ENCODE data around the gene KIAA1217. TPM values are rescaled to one million over a fixed set of nuclear protein-coding genes. Genes with fewer than 3 reads are reported as not detected.

Gene KIAA1217
- polyA plus RNA-seq, 1 of the 3 experiments (the other 2 are of a cell fraction): 7.2 TPM

DNA sequence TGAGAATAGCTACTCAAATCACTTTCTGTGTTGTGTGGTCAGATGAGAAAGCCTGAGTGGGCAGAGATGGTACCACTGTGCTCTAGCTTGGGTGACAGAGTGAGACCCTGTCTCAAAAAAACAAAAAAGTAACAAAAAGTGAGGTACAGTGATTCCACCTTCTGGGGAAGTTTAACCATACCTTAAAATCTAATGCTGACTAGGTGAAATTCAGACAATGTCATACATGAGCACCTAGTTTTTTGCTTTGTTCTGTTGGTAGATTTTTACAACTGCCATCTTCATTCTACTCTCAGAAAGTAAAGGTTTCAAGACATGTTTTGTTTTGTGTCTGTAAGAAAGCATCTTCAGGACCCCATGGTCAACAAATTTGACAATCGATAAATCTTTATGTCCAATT lies 370.5 kb downstream of the KIAA1217 start:
- Histone ChIP-seq H3K27me3 (ENCODE audit: insufficient read depth) (no peaks in the 10 kb centered on the region), H3K27ac (ENCODE audit: low read depth in 2 of 2, low read length in 1 of 2) (no peak overlapping the region), H4K20me1 (ENCODE audit: insufficient read depth) (no peaks in the 10 kb centered on the region), H3F3A (replicated peaks; ENCODE audit: insufficient read depth) (peaks cover 6% of the 10 kb centered on the region), H3K36me3 (replicated peaks in 1 of 2; ENCODE audit: control insufficient read depth in 1 of 2, insufficient read depth in 2 of 2, low read length in 1 of 2) (peaks cover 6 to 24% of the 10 kb centered on the region in 2 experiments), H3K4me3 (ENCODE audit: low read depth in 2 of 2, low read length in 1 of 2) (no peak overlapping the region), H2AFZ (ENCODE audit: low read depth) (no peak overlapping the region), H3K79me2 (ENCODE audit: insufficient read depth) (no peaks in the 10 kb centered on the region), H3K9me3 (no peaks in the 10 kb centered on the region), H3K4me1 (ENCODE audit: control insufficient read depth in 1 of 2, insufficient read depth in 2 of 2, low read depth in 1 of 2, low read length in 1 of 2) (no peaks in the 10 kb centered on the region; a peak in 1 of 4 replicates), H3K9ac (no peak overlapping the region), H3K4me2 (no peak overlapping the region), H3K9me2 (no peaks in the 10 kb centered on the region)
- no peak for DNase-seq
- ChIA-PET CTCF (interaction anchor here (1.0 to 1.4 kb wide), 3 partner anchors 22 to 63 kb away, joined by 3 to 4 read pairs (median 3); no protein-coding TSS in a partner anchor), POLR2A (no interaction called here)
- WGBS (ENCODE audit: low lambda C conversion rate): 98% methylated on average over 1 of the region's 1 CpG
- TF ChIP-seq, protein P1, sequence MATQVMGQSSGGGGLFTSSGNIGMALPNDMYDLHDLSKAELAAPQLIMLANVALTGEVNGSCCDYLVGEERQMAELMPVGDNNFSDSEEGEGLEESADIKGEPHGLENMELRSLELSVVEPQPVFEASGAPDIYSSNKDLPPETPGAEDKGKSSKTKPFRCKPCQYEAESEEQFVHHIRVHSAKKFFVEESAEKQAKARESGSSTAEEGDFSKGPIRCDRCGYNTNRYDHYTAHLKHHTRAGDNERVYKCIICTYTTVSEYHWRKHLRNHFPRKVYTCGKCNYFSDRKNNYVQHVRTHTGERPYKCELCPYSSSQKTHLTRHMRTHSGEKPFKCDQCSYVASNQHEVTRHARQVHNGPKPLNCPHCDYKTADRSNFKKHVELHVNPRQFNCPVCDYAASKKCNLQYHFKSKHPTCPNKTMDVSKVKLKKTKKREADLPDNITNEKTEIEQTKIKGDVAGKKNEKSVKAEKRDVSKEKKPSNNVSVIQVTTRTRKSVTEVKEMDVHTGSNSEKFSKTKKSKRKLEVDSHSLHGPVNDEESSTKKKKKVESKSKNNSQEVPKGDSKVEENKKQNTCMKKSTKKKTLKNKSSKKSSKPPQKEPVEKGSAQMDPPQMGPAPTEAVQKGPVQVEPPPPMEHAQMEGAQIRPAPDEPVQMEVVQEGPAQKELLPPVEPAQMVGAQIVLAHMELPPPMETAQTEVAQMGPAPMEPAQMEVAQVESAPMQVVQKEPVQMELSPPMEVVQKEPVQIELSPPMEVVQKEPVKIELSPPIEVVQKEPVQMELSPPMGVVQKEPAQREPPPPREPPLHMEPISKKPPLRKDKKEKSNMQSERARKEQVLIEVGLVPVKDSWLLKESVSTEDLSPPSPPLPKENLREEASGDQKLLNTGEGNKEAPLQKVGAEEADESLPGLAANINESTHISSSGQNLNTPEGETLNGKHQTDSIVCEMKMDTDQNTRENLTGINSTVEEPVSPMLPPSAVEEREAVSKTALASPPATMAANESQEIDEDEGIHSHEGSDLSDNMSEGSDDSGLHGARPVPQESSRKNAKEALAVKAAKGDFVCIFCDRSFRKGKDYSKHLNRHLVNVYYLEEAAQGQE (IDR thresholded peaks at IDR 0.05; ENCODE audit: low read depth, low read length): no peak
- no peak for TF ChIP-seq RCOR1 (IDR thresholded peaks at IDR 0.05; ENCODE audit: low read length)
- TF ChIP-seq RXRA (IDR thresholded peaks at IDR 0.05; ENCODE audit: borderline replicate concordance, low read depth): no peak
- TF ChIP-seq EP300 (IDR thresholded peaks at IDR 0.05; ENCODE audit: borderline replicate concordance in 1 of 2, low read depth in 1 of 2, low read length in 1 of 2): no peak
- TF ChIP-seq SMC3 (IDR thresholded peaks at IDR 0.05; ENCODE audit: low read depth, low read length): no peak
- no peak for TF ChIP-seq TEAD4 (IDR thresholded peaks at IDR 0.05; ENCODE audit: borderline replicate concordance, insufficient read depth)
- no peak for TF ChIP-seq MXI1 (IDR thresholded peaks at IDR 0.05; ENCODE audit: low read depth, low read length)
- TF ChIP-seq, protein P2, sequence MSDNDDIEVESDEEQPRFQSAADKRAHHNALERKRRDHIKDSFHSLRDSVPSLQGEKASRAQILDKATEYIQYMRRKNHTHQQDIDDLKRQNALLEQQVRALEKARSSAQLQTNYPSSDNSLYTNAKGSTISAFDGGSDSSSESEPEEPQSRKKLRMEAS (IDR thresholded peaks at IDR 0.05; ENCODE audit: low read depth): no peak
- TF ChIP-seq JUND (IDR thresholded peaks at IDR 0.05): no peak
- TF ChIP-seq, protein P3, sequence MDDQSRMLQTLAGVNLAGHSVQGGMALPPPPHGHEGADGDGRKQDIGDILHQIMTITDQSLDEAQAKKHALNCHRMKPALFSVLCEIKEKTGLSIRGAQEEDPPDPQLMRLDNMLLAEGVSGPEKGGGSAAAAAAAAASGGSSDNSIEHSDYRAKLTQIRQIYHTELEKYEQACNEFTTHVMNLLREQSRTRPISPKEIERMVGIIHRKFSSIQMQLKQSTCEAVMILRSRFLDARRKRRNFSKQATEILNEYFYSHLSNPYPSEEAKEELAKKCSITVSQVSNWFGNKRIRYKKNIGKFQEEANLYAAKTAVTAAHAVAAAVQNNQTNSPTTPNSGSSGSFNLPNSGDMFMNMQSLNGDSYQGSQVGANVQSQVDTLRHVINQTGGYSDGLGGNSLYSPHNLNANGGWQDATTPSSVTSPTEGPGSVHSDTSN (IDR thresholded peaks at IDR 0.05): no peak
- no peak for TF ChIP-seq GABPA (IDR thresholded peaks at IDR 0.05; ENCODE audit: low read depth)
- TF ChIP-seq POLR2AphosphoS5 (IDR thresholded peaks at IDR 0.05; ENCODE audit: low read depth, low read length): no peak
- TF ChIP-seq NRF1 (IDR thresholded peaks at IDR 0.05; ENCODE audit: low read depth, low read length): no peak
- no peak for TF ChIP-seq EZH2phosphoT487 (IDR thresholded peaks at IDR 0.05; ENCODE audit: borderline replicate concordance, low read depth)
- TF ChIP-seq, protein P4, sequence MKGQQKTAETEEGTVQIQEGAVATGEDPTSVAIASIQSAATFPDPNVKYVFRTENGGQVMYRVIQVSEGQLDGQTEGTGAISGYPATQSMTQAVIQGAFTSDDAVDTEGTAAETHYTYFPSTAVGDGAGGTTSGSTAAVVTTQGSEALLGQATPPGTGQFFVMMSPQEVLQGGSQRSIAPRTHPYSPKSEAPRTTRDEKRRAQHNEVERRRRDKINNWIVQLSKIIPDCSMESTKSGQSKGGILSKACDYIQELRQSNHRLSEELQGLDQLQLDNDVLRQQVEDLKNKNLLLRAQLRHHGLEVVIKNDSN (IDR thresholded peaks at IDR 0.05; ENCODE audit: borderline replicate concordance, low read depth): no peak
- TF ChIP-seq FOXM1 (IDR thresholded peaks at IDR 0.05; ENCODE audit: low read depth): no peak
